ENCODE measurements around the gene ACACA.

DNA sequence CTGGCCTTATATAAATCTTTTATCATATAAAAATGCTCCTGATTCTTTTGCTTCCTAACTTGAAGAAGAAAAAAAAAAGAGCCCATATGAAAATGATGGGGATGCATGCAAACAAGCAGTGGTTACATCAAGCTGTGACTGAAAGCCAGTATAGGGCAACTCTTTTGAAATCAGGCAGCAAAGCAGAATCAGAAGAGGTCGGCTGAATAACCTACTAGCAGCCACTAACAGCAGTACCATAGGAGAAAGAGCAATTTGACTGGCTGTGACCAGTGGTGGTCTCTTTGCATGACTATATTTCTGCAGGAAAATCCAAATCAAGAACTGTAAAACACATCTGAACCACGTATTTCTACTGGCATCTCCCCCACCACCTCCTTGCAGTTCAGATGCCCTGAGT is 192.7 kb downstream of the ACACA start:
- TF ChIP-seq, protein P1, sequence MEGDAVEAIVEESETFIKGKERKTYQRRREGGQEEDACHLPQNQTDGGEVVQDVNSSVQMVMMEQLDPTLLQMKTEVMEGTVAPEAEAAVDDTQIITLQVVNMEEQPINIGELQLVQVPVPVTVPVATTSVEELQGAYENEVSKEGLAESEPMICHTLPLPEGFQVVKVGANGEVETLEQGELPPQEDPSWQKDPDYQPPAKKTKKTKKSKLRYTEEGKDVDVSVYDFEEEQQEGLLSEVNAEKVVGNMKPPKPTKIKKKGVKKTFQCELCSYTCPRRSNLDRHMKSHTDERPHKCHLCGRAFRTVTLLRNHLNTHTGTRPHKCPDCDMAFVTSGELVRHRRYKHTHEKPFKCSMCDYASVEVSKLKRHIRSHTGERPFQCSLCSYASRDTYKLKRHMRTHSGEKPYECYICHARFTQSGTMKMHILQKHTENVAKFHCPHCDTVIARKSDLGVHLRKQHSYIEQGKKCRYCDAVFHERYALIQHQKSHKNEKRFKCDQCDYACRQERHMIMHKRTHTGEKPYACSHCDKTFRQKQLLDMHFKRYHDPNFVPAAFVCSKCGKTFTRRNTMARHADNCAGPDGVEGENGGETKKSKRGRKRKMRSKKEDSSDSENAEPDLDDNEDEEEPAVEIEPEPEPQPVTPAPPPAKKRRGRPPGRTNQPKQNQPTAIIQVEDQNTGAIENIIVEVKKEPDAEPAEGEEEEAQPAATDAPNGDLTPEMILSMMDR (tag by site-specific recombination; IDR thresholded peaks at IDR 0.05) = no peak
- TF ChIP-seq SETDB1 (IDR thresholded peaks at IDR 0.05; ENCODE audit: insufficient read length, low read length) = no peak
- no peak for TF ChIP-seq ZNF768 (tag by site-specific recombination; IDR thresholded peaks at IDR 0.05)
- no peak for TF ChIP-seq ZNF157 (tag by site-specific recombination; IDR thresholded peaks at IDR 0.05)

Measured in HEK293 (cell line).